Liver (tissue), 9 donors: Measurements from ENCODE around the gene SEPTIN5. TPM values are rescaled to one million over a fixed set of nuclear protein-coding genes. Genes with fewer than 3 reads are reported as not detected.

Experiments
- DNase-seq: peaks from one replicate; pipeline ENCODE4 v3.0.0-alpha.2; 2017; ENCODE audit warnings: low spot score
- H3K27ac ChIP-seq, 2 donors: one replicate each; pipeline ENCODE4 v1.7.0; 2013; ENCODE audit warnings: inconsistent platforms in 2 of 2, low read length in 2 of 2, control low read depth in 1 of 2, low read depth in 1 of 2, mild to moderate bottlenecking in 1 of 2
- H3K27me3 ChIP-seq, 4 donors: one replicate each; pipeline versions ENCODE4 v1.6.1 to v1.7.0; 2013; ENCODE audit warnings: low read length in 3 of 4, inconsistent platforms in 1 of 4, mild to moderate bottlenecking in 1 of 4, moderate library complexity in 1 of 4; ENCODE audit not compliant: control insufficient read depth in 4 of 4, insufficient read depth in 4 of 4
- H3K36me3 ChIP-seq, 4 donors: one replicate each; pipeline versions ENCODE4 v1.6.1 to v1.7.0; 2013; ENCODE audit warnings: low read length in 3 of 4, mild to moderate bottlenecking in 3 of 4, low read depth in 1 of 4, moderate library complexity in 1 of 4; ENCODE audit not compliant: control insufficient read depth in 4 of 4, insufficient read depth in 3 of 4
- H3K4me1 ChIP-seq, 4 donors: one replicate each; pipeline versions ENCODE4 v1.6.1 to v1.7.0; 2013; ENCODE audit warnings: low read length in 3 of 4, mild to moderate bottlenecking in 3 of 4, moderate library complexity in 1 of 4; ENCODE audit not compliant: control insufficient read depth in 4 of 4, insufficient read depth in 4 of 4
- H3K4me3 ChIP-seq, 3 donors: one replicate each; pipeline versions ENCODE4 v1.6.1 to v1.7.0; 2013; ENCODE audit warnings: low read length in 3 of 3, control low read depth in 1 of 3, low read depth in 1 of 3, mild to moderate bottlenecking in 1 of 3
- H3K9ac ChIP-seq, 2 donors: one replicate each; pipeline ENCODE4 v1.7.0; 2013; ENCODE audit warnings: low read length in 2 of 2, mild to moderate bottlenecking in 2 of 2, moderate library complexity in 2 of 2, control low read depth in 1 of 2, low read depth in 1 of 2
- H3K9me3 ChIP-seq, 4 donors: one replicate each; pipeline versions ENCODE4 v1.6.1 to v1.7.0; 2013; ENCODE audit warnings: low read length in 3 of 4; ENCODE audit not compliant: control insufficient read depth in 4 of 4
- EGR1 ChIP-seq, 2 donors: IDR thresholded peaks; 2 replicates each; pipeline ENCODE4 v1.6.1; 2016 to 2018; ENCODE audit warnings: antibody characterized with exemption in 2 of 2, low read depth in 2 of 2
- GABPA ChIP-seq, 2 donors: IDR thresholded peaks in 1 of 2; conservative IDR thresholded peaks in 1 of 2; 2 replicates each; pipeline ENCODE4 v1.6.1; 2016; ENCODE audit warnings: antibody characterized with exemption in 2 of 2, mild to moderate bottlenecking in 1 of 2, moderate library complexity in 1 of 2
- HNF4A ChIP-seq, 2 donors: conservative IDR thresholded peaks; 2 replicates each; pipeline ENCODE4 v1.6.1; 2016; ENCODE audit warnings: antibody characterized with exemption in 2 of 2, mild to moderate bottlenecking in 2 of 2
- JUND ChIP-seq, 2 donors: IDR thresholded peaks; 2 replicates each; pipeline ENCODE4 v1.6.1; 2016; ENCODE audit warnings: antibody characterized with exemption in 2 of 2
- NR2F2 ChIP-seq: IDR thresholded peaks from 2 replicates; pipeline ENCODE4 v1.6.1; 2016; ENCODE audit warnings: antibody characterized with exemption
- RAD21 ChIP-seq, 2 donors: IDR thresholded peaks; 2 replicates each; pipeline ENCODE4 v1.6.1; 2016; ENCODE audit warnings: antibody characterized with exemption in 2 of 2, mild to moderate bottlenecking in 2 of 2
- RXRA ChIP-seq, 2 donors: IDR thresholded peaks; 2 replicates each; pipeline ENCODE4 v1.6.1; 2017 to 2018; ENCODE audit warnings: antibody characterized with exemption in 2 of 2, mild to moderate bottlenecking in 1 of 2
- SP1 ChIP-seq: IDR thresholded peaks from 2 replicates; pipeline ENCODE4 v1.6.1; 2018; ENCODE audit warnings: antibody characterized with exemption, mild to moderate bottlenecking
- TAF1 ChIP-seq: conservative IDR thresholded peaks from 2 replicates; pipeline ENCODE4 v1.6.1; 2016; ENCODE audit warnings: antibody characterized with exemption, mild to moderate bottlenecking
- YY1 ChIP-seq: IDR thresholded peaks from 2 replicates; pipeline ENCODE4 v1.6.1; 2016; ENCODE audit warnings: antibody characterized with exemption, mild to moderate bottlenecking
- WGBS: extraction: QIAGEN DNeasy Blood & Tissue Kit; methylation state at CpG from one replicate; pipeline ENCODE4 v1.1.7; 2013; 5-methylcytosine and 5-hydroxymethylcytosine counted together
- polyA plus RNA-seq, 2 donors: library from polyadenylated mRNA; stranded (reverse) in 1 of 2; unstranded in 1 of 2; fragments of 200-250 nt in 1 of 2; fragments of >200 nt in 1 of 2; fragmentation: Nextera tagmentation in 1 of 2; extraction: Ambion mirVana in 1 of 2; gene quantifications; one replicate each; pipeline versions ENCODE4 v1.2.1 to v1.2.3, GENCODE V29; 2013 to 2015
- total RNA-seq, 2 donors: library from RNA; depleted of rRNA; stranded (reverse); fragments of >200 nt; gene quantifications; one replicate each; pipeline ENCODE4 v1.2.3, GENCODE V29; 2014
- TF ChIP-seq, protein P1 (sequence below): IDR thresholded peaks from 2 replicates; pipeline ENCODE4 v1.6.1; 2016; ENCODE audit warnings: antibody characterized with exemption
- TF ChIP-seq, protein P2 (sequence below): fragments of 150-350 bp; IDR thresholded peaks from 2 replicates; pipeline ENCODE4 v1.5.1; 2017; ENCODE audit warnings: improper control_type of control experiment, low read depth, low read length; ENCODE audit not compliant: missing input control
- TF ChIP-seq, protein P3 (sequence below): IDR thresholded peaks from 2 replicates; pipeline ENCODE4 v1.6.1; 2016; ENCODE audit warnings: antibody characterized with exemption, mild to moderate bottlenecking
- TF ChIP-seq, protein P4 (sequence below): IDR thresholded peaks from 2 replicates; pipeline ENCODE4 v1.6.1; 2016; ENCODE audit warnings: antibody characterized with exemption
- TF ChIP-seq, protein P5 (sequence below): IDR thresholded peaks from 2 replicates; pipeline ENCODE4 v1.6.1; 2016; ENCODE audit warnings: antibody characterized with exemption
- donor health status: healthy.
- donor health status: healthy.
- donor health status: healthy.
- donor health status: healthy.
- donor health status: healthy.

SEPTIN5 gene
- total and polyA plus RNA-seq, 4 donors, result 0.26 to 3.5 (median 2.8) TPM

DNA sequence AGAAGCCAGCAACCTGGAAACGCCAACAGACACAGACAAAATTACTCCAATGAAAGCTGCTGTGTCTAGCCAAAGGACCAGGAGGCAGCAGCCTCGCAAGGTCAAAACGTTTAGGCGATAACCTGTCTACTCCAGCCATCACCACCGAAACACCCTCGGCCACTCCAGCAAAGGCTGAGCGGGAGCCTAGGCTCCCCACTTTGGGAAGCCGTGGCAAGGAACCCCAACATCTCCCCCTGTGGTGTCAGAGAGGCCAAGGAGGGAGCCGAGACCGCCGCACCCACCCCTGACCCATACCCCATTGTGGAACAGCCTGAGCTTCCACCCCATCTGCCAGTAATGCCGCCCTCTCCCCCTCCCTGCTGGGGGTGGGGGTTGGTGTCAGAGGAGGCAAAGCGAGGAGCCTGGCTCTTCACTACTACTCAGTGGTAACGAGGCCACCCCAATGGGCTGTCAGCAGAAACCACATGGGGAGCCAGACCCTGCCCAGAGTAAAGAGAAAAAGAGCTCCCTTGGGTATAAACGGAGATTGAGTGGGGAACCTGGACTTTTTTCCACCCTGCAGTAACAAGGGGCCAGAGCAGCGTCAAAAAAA is 33.9 kb upstream of the SEPTIN5 start:
- DNase-seq, result no peak
- no peak overlapping the region for H3K4me3 ChIP-seq
- H3K27me3 ChIP-seq, result peaks cover 0 to 7% (median 0%) of the 10 kb centered on the region in 4 donors
- WGBS, result 84% methylated on average over 16 of the region's 16 CpGs
- H3K27ac ChIP-seq, result no peak overlapping the region
- no peaks in the 10 kb centered on the region for H3K9me3 ChIP-seq
- H3K9ac ChIP-seq, result no peak overlapping the region
- TF ChIP-seq HNF4A (conservative IDR thresholded peaks at IDR 0.05) (no peak), JUND (IDR thresholded peaks at IDR 0.05) (no peak), RAD21 (IDR thresholded peaks at IDR 0.05) (no peak), TAF1 (no peak), EGR1 (IDR thresholded peaks at IDR 0.05; ENCODE audit: low read depth in 2 of 2) (no peak)
- TF ChIP-seq, protein P1, sequence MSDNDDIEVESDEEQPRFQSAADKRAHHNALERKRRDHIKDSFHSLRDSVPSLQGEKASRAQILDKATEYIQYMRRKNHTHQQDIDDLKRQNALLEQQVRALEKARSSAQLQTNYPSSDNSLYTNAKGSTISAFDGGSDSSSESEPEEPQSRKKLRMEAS, result no peak
- TF ChIP-seq, protein P2, sequence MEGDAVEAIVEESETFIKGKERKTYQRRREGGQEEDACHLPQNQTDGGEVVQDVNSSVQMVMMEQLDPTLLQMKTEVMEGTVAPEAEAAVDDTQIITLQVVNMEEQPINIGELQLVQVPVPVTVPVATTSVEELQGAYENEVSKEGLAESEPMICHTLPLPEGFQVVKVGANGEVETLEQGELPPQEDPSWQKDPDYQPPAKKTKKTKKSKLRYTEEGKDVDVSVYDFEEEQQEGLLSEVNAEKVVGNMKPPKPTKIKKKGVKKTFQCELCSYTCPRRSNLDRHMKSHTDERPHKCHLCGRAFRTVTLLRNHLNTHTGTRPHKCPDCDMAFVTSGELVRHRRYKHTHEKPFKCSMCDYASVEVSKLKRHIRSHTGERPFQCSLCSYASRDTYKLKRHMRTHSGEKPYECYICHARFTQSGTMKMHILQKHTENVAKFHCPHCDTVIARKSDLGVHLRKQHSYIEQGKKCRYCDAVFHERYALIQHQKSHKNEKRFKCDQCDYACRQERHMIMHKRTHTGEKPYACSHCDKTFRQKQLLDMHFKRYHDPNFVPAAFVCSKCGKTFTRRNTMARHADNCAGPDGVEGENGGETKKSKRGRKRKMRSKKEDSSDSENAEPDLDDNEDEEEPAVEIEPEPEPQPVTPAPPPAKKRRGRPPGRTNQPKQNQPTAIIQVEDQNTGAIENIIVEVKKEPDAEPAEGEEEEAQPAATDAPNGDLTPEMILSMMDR, result no peak
- H3K36me3 ChIP-seq, result no peaks in the 10 kb centered on the region
- no peaks in the 10 kb centered on the region for H3K4me1 ChIP-seq

DNA sequence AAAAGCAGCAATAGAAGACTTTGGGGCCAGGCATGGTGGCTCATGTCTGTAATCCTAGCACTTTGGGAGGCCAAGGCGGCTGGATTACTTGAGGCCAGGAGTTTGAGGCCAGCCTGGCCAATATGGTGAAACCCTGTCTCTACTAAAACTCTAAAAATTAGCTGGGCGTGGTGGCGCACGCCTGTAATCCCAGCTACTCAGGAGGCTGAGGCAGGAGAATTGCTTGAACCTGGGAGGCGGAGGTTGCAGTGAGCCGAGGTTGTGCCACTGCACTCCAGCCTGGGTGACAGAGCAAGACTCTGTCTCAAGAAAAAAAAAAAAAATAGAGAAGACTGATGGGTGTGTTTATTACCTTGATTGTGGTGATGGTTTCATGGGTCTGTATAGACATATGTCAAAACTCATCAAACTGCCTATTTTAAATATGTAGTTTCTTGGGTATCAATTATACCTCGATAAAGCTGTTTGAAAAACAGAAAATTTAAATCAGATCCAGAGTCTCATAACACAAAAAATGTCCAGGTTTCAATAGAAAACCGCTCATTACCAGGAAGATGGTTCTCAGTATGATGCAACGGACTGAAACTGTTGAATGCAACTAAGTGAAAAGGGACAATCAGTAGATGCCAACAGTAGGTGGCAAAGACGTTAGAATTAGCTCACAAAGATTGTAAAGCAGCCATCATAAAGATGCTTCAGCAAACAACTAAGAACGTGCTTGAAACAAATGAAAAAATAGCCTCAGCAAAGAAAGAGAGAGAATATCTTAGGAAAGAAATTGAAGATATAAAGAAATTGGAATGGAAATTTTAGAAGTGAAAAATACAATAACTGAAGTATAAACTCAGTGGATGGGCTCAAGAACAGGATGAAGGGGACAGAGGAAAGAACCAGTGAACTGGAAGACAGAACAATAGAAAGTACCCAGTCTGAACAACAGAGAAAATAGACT is 33.1 kb upstream of the SEPTIN5 start:
- H3K36me3 ChIP-seq, result no peaks in the 10 kb centered on the region
- no peak for TF ChIP-seq GABPA (IDR thresholded peaks at IDR 0.05 in 1 of 2, conservative IDR thresholded peaks at IDR 0.05 in 1 of 2)
- TF ChIP-seq RAD21 (IDR thresholded peaks at IDR 0.05), result no peak
- no peak for TF ChIP-seq NR2F2
- TF ChIP-seq JUND (IDR thresholded peaks at IDR 0.05), result no peak
- TF ChIP-seq, protein P1, result no peak
- TF ChIP-seq RXRA (IDR thresholded peaks at IDR 0.05), result no peak
- TF ChIP-seq YY1, result no peak
- TF ChIP-seq, protein P3, sequence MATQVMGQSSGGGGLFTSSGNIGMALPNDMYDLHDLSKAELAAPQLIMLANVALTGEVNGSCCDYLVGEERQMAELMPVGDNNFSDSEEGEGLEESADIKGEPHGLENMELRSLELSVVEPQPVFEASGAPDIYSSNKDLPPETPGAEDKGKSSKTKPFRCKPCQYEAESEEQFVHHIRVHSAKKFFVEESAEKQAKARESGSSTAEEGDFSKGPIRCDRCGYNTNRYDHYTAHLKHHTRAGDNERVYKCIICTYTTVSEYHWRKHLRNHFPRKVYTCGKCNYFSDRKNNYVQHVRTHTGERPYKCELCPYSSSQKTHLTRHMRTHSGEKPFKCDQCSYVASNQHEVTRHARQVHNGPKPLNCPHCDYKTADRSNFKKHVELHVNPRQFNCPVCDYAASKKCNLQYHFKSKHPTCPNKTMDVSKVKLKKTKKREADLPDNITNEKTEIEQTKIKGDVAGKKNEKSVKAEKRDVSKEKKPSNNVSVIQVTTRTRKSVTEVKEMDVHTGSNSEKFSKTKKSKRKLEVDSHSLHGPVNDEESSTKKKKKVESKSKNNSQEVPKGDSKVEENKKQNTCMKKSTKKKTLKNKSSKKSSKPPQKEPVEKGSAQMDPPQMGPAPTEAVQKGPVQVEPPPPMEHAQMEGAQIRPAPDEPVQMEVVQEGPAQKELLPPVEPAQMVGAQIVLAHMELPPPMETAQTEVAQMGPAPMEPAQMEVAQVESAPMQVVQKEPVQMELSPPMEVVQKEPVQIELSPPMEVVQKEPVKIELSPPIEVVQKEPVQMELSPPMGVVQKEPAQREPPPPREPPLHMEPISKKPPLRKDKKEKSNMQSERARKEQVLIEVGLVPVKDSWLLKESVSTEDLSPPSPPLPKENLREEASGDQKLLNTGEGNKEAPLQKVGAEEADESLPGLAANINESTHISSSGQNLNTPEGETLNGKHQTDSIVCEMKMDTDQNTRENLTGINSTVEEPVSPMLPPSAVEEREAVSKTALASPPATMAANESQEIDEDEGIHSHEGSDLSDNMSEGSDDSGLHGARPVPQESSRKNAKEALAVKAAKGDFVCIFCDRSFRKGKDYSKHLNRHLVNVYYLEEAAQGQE, result no peak
- TF ChIP-seq, protein P4, sequence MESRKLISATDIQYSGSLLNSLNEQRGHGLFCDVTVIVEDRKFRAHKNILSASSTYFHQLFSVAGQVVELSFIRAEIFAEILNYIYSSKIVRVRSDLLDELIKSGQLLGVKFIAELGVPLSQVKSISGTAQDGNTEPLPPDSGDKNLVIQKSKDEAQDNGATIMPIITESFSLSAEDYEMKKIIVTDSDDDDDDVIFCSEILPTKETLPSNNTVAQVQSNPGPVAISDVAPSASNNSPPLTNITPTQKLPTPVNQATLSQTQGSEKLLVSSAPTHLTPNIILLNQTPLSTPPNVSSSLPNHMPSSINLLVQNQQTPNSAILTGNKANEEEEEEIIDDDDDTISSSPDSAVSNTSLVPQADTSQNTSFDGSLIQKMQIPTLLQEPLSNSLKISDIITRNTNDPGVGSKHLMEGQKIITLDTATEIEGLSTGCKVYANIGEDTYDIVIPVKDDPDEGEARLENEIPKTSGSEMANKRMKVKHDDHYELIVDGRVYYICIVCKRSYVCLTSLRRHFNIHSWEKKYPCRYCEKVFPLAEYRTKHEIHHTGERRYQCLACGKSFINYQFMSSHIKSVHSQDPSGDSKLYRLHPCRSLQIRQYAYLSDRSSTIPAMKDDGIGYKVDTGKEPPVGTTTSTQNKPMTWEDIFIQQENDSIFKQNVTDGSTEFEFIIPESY, result no peak
- no peak for TF ChIP-seq TAF1
- no peak for TF ChIP-seq HNF4A (conservative IDR thresholded peaks at IDR 0.05)
- TF ChIP-seq, protein P5, sequence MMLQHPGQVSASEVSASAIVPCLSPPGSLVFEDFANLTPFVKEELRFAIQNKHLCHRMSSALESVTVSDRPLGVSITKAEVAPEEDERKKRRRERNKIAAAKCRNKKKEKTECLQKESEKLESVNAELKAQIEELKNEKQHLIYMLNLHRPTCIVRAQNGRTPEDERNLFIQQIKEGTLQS, result no peak
- no peak for TF ChIP-seq SP1
- no peak overlapping the region for H3K9ac ChIP-seq
- no peaks in the 10 kb centered on the region for H3K9me3 ChIP-seq
- peaks cover 0 to 7% (median 0%) of the 10 kb centered on the region in 4 donors for H3K27me3 ChIP-seq
- DNase-seq, result no peak
- H3K4me1 ChIP-seq, result no peaks in the 10 kb centered on the region
- 80% methylated on average over 11 of the region's 11 CpGs for WGBS
- no peak overlapping the region for H3K4me3 ChIP-seq
- H3K27ac ChIP-seq, result no peak overlapping the region
